Measurements from ENCODE around the gene CDKAL1.

CDKAL1 gene

GRCh38 chr6:20991910-20992309 is 457.7 kb downstream of the CDKAL1 start:
- no peak for DNase-seq

GRCh38 chr6:20996099-20996498 is 461.8 kb downstream of the CDKAL1 start:
- DNase-seq: no peak

GRCh38 chr6:20997143-20997769 is 463.0 kb downstream of the CDKAL1 start:
- no peak for DNase-seq

- no peak for DNase-seq
Observed at GRCh38 chr6:20997770-20998147, 463.5 kb downstream of the CDKAL1 start.

- no peak for DNase-seq
Observed at GRCh38 chr6:20998748-20999448, 464.6 kb downstream of the CDKAL1 start.

- DNase-seq: no peak
Observed at GRCh38 chr6:21000331-21000801, 466.1 kb downstream of the CDKAL1 start.

GRCh38 chr6:21001736-21002135 is 467.5 kb downstream of the CDKAL1 start:
- DNase-seq: no peak

GRCh38 chr6:21003780-21004541 is 469.7 kb downstream of the CDKAL1 start:
- no peak for DNase-seq

GRCh38 chr6:21005816-21006570 is 471.7 kb downstream of the CDKAL1 start:
- DNase-seq: no peak

- DNase-seq: no peak
Observed at GRCh38 chr6:21019614-21020013, 485.4 kb downstream of the CDKAL1 start.

GRCh38 chr6:21022343-21023107 is 488.3 kb downstream of the CDKAL1 start:
- DNase-seq: no peak

- DNase-seq: no peak
Observed at GRCh38 chr6:21023210-21023609, 489.0 kb downstream of the CDKAL1 start.

- DNase-seq: no peak
Observed at GRCh38 chr6:21024616-21025015, 490.4 kb downstream of the CDKAL1 start.

- DNase-seq: no peak
Observed at GRCh38 chr6:21026576-21027273, 492.5 kb downstream of the CDKAL1 start.

GRCh38 chr6:21027507-21027906 is 493.2 kb downstream of the CDKAL1 start:
- no peak for DNase-seq

- DNase-seq: no peak
Observed at GRCh38 chr6:21031182-21031581, 496.9 kb downstream of the CDKAL1 start.

GRCh38 chr6:21033084-21033483 is 498.8 kb downstream of the CDKAL1 start:
- no peak for DNase-seq

- no peak for DNase-seq
Observed at GRCh38 chr6:21033575-21034026, 499.3 kb downstream of the CDKAL1 start.

- no peak for DNase-seq
Observed at GRCh38 chr6:21034345-21034744, 500.1 kb downstream of the CDKAL1 start.

- no peak for DNase-seq
Observed at GRCh38 chr6:21037453-21037852, 503.2 kb downstream of the CDKAL1 start.

GRCh38 chr6:21039926-21040325 is 505.7 kb downstream of the CDKAL1 start:
- no peak for DNase-seq
